ENCODE measurements around the gene BRCA1. TPM values are rescaled to one million over a fixed set of nuclear protein-coding genes. Genes with fewer than 3 reads are reported as not detected.

The BRCA1 gene
- total RNA-seq, 1 experiment from 2014 or later, result 50.8 TPM

DNA sequence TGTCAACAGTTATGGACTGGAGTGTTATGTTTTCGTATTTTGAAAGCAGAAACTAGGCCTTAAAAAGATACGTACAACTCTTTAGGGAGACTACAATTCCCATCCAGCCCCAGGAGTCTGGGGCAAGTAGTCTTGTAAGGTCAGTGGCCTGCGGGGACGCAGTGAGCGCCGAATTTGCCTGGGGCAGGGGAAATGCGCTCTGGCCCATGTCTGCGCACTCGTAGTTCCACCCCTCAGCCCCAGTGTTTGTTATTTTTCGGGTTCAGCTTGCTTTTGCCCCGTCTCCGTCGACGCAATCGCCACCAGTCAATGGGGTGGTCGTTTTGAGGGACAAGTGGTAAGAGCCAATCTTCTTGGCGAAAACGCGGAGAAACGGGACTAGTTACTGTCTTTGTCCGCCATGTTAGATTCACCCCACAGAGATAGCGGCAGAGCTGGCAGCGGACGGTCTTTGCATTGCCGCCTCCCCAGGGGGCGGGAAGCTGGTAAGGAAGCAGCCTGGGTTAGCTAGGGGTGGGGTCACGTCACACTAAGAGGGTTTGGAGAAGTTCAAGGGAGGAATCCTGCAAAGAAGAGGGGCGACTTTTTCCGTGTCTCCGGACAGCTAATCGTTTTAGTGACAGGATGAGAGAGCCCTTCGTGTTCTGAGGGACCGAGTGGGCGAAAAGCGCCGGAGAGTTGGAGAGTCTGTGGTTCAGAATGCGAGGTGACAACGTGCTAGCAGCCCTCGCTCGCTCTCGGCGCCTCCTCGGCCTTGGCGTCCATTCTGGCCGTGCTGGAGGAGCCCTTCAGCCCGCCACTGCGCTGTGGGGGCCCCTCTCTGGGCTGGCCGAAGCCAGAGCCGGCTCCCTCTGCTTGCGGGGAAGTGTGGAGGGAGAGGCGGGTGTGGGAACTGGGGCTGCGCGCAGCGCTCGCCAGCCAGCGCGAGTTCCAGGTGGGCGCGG is 1.1 kb upstream of the BRCA1 start:
- TF ChIP-seq, protein P1, sequence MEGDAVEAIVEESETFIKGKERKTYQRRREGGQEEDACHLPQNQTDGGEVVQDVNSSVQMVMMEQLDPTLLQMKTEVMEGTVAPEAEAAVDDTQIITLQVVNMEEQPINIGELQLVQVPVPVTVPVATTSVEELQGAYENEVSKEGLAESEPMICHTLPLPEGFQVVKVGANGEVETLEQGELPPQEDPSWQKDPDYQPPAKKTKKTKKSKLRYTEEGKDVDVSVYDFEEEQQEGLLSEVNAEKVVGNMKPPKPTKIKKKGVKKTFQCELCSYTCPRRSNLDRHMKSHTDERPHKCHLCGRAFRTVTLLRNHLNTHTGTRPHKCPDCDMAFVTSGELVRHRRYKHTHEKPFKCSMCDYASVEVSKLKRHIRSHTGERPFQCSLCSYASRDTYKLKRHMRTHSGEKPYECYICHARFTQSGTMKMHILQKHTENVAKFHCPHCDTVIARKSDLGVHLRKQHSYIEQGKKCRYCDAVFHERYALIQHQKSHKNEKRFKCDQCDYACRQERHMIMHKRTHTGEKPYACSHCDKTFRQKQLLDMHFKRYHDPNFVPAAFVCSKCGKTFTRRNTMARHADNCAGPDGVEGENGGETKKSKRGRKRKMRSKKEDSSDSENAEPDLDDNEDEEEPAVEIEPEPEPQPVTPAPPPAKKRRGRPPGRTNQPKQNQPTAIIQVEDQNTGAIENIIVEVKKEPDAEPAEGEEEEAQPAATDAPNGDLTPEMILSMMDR (IDR thresholded peaks at IDR 0.05; ENCODE audit: insufficient read depth in 1 of 2, low read depth in 1 of 2, low read length in 1 of 2, severe bottlenecking in 1 of 2, unreplicated experiment in 1 of 2), result no peak
- H3K4me1 Mint-ChIP-seq (ENCODE audit: low read depth, unreplicated experiment), result no peaks in the 10 kb centered on the region
- H3K27me3 ChIP-seq (replicated peaks; ENCODE audit: control insufficient read depth, insufficient read depth, low read length), result no peaks in the 10 kb centered on the region
- intact Hi-C loops (cut with micrococcal nuclease; ENCODE audit: unreplicated experiment), result loop anchor here (1.0 to 2.0 kb wide), 4 partner anchors 12 to 191 kb away; no protein-coding TSS in a partner anchor
- H3K27me3 Mint-ChIP-seq (ENCODE audit: insufficient read depth, unreplicated experiment), result no peaks in the 10 kb centered on the region
- H3K4me1 ChIP-seq, result peaks cover 18% of the 10 kb centered on the region
- CTCF ChIA-PET, result interaction anchor here (0.6 kb wide), 1 partner anchor 997 kb away, joined by 3 read pairs; the partner anchor contains the start of gene HDAC5
- H3K27ac Mint-ChIP-seq (ENCODE audit: unreplicated experiment), result peak overlapping the region; percentile 99
- H3K9me3 Mint-ChIP-seq (ENCODE audit: unreplicated experiment), result no peaks in the 10 kb centered on the region
- H3K9me3 ChIP-seq, result no peaks in the 10 kb centered on the region
- peak overlapping the region; percentile 98 for H3K4me3 Mint-ChIP-seq (ENCODE audit: unreplicated experiment)
- POLR2A ChIA-PET, result interaction anchor here (0.6 to 1.6 kb wide), 4 partner anchors 12 to 189 kb away, joined by 3 to 10 read pairs (median 6); partner anchors contain the start of gene NBR1
- H3K36me3 ChIP-seq (ENCODE audit: control insufficient read depth, insufficient read depth, low read length), result peaks cover 4% of the 10 kb centered on the region
- H3K36me3 Mint-ChIP-seq (ENCODE audit: insufficient read depth, unreplicated experiment), result peaks cover 86% of the 10 kb centered on the region
- peak overlapping the region; percentile 90 for H3K4me3 ChIP-seq (ENCODE audit: low read depth, low read length)
- BruUV-seq (replicated peaks), result TSS peak; percentile 90
- peak; percentile 68 to 69 for DNase-seq

DNA sequence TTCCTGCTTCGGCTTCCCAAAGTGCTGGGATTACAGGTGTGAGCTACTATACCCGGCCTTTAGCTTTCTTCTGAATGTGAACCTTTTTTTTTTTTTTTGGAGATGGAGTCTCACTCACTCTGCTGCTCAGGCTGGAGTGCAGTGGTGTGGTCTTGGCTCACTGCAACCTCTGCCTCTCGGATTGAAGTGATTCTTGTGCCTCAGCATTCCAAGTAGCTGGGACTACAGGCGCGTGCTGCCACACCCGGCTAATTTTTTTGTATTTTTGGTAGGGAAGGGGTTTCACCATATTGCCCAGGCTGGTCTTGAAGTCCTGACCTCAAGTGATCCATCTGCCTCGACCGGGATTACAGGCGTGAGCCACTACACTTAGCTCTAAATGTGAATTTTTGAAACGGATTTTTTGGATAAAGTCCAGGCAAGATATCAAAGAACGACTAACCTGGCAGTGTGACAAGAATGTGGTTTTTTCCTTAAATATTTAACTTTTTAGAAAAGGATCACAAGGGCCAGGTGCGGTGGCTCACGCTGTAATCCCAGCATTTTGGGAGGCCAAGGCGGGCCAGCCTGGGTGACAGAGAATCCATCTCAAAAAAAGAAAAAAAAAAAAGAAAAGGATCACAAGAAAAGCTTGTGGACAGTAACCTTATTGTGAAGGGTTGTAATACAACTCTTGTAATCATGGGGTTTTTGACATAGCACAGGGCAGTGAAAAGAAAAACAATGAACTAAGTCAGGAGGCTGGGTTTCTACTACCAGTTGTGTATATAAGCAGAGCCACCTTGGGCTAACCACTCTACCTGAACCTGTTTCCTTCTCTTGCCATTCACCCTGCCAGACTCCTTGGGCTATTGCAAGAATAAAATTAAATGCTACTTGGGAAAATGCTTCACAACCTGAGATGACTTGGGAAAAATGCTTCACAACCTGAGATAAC is 6.2 kb downstream of the BRCA1 start:
- Histone ChIP-seq H3K4me1 (peaks cover 21% of the 10 kb centered on the region), H3K27me3 (replicated peaks; ENCODE audit: control insufficient read depth, insufficient read depth, low read length) (no peaks in the 10 kb centered on the region), H3K36me3 (ENCODE audit: control insufficient read depth, insufficient read depth, low read length) (no peaks in the 10 kb centered on the region), H3K9me3 (no peaks in the 10 kb centered on the region), H3K4me3 (ENCODE audit: low read depth, low read length) (no peak overlapping the region)
- Mint-ChIP-seq H3K9me3 (ENCODE audit: unreplicated experiment) (no peaks in the 10 kb centered on the region), H3K4me1 (ENCODE audit: low read depth, unreplicated experiment) (peaks cover 13% of the 10 kb centered on the region), H3K27me3 (ENCODE audit: insufficient read depth, unreplicated experiment) (no peaks in the 10 kb centered on the region), H3K27ac (ENCODE audit: unreplicated experiment) (no peak overlapping the region), H3K4me3 (ENCODE audit: unreplicated experiment) (no peak overlapping the region), H3K36me3 (ENCODE audit: insufficient read depth, unreplicated experiment) (peaks cover 31% of the 10 kb centered on the region)
- ChIA-PET POLR2A (interaction anchor here (0.6 to 0.9 kb wide), 2 partner anchors 27 to 121 kb away, joined by 3 read pairs; partner anchors contain the start of gene RPL27), CTCF (interaction anchor here (0.6 kb wide), 1 partner anchor 97 kb away, joined by 5 read pairs; the partner anchor contains the start of gene VAT1)
- no TSS peak for BruUV-seq (replicated peaks)
- intact Hi-C loops (cut with micrococcal nuclease; ENCODE audit: unreplicated experiment), result no loop called here
- no peak for DNase-seq
- TF ChIP-seq, protein P1 (IDR thresholded peaks at IDR 0.05; ENCODE audit: insufficient read depth in 1 of 2, low read depth in 1 of 2, low read length in 1 of 2, severe bottlenecking in 1 of 2, unreplicated experiment in 1 of 2), result no peak

Data from Caco-2 (cell line).